ENCODE results near the gene CENPN. TPM values are rescaled to one million over a fixed set of nuclear protein-coding genes. Genes with fewer than 3 reads are reported as not detected.

CENPN gene
- total RNA-seq, 5 donors from 2014 or later (not counting 1 experiment from before 2014, with no cell fraction given) = 1.3 to 9.0 (median 2.8) TPM

DNA sequence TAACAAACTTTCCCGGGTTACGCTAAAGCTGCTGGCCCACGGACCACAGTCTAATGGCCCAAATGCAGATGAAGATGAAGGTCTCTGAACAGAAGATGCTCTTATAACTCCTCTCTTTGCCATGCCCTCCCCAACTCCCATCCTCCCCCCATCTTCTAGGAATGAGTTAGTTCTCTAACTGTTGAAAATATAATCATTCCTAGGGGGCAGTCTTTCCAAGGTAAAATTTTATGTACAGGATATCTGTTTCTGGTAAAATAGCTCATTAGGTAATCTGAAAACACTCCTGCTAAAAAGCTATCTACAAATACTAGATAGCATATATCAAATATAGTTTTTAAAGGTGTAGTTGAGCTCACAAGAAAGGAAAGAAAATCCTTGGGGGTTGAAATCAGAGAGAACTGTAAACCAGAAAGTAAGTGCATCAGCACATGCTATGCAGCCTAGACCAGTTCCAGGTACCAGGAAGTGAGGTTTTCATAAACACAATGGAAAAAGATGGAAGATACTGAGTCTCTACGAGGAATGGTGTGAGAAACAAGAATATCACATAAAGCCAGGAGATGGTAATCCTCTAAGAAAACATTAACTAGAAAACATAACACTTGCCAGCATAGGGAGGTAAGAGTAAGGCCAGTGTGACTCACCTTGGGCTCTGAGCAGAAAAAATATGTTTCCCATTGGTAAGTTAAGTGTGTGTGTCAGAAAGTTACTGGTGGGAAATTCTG lies 38.5 kb upstream of the CENPN start:
- WGBS (ENCODE audit: insufficient coverage) = 100% methylated on average over 1 of the region's 4 CpGs
- Mint-ChIP-seq H3K4me3 (no peak overlapping the region), H3K4me1 (peaks cover 2 to 9% (median 7%) of the 10 kb centered on the region in 3 donors), H3K27ac (peak overlapping the region in 1 of 2 donors; percentile 53), H3K27me3 (no peaks in the 10 kb centered on the region), H3K36me3 (peaks cover 21% of the 10 kb centered on the region), H3K9me3 (no peaks in the 10 kb centered on the region)
- no peak overlapping the region for H3K4me3 ChIP-seq (ENCODE audit: control insufficient read depth in 1 of 2, extremely low read depth in 1 of 2, low read length in 1 of 2)
- no peak overlapping the region for H3K27ac ChIP-seq (ENCODE audit: low read length)
- no peaks in the 10 kb centered on the region for H3K4me1 ChIP-seq (ENCODE audit: control insufficient read depth in 1 of 2, extremely low read depth in 1 of 2, insufficient read depth in 2 of 2, low read length in 2 of 2)
- DNase-seq (no peak), ATAC-seq (replicated peaks in 1 of 4) (no peak)
- H3K9me3 ChIP-seq = no peaks in the 10 kb centered on the region
- peaks cover 0 to 3% of the 10 kb centered on the region in 2 donors for H3K36me3 ChIP-seq (ENCODE audit: control insufficient read depth in 2 of 2, extremely low read depth in 1 of 2, insufficient read depth in 1 of 2, low read length in 1 of 2)
- H3K27me3 ChIP-seq (replicated peaks in 1 of 2; ENCODE audit: control insufficient read depth in 2 of 2, extremely low read depth in 1 of 2, insufficient read depth in 2 of 2, low read length in 1 of 2) = no peaks in the 10 kb centered on the region
- CTCF ChIA-PET = interaction anchor here in 1 of 2 donors (0.6 to 0.7 kb wide), 2 partner anchors 276 to 386 kb away, joined by 3 to 6 read pairs; no protein-coding TSS in a partner anchor
- POLR2A ChIA-PET = interaction anchor here in 1 of 2 donors (0.6 kb wide), 1 partner anchor 9 kb away, joined by 3 read pairs; no protein-coding TSS in a partner anchor

DNA sequence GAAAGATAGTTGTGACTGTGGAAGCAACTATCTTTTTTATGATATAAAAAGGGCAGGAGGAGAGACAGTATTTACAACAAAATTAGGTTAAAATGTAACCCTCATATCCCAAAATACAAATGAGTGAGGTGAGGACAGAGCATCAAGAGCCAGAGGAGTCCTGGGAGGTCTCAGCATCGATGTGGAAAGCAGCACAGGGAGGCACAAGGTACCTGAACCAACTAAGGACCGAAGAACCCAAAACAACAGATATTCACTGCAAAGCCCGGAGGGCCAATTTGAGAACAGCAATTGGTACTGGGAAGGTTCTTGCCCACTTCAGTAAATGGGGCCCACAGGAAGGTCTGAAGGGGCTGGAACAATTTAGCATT lies 37.9 kb upstream of the CENPN start:
- H3K27ac ChIP-seq (ENCODE audit: low read length) = no peak overlapping the region
- DNase-seq (no peak), ATAC-seq (replicated peaks in 1 of 4) (no peak)
- no peak overlapping the region for H3K4me3 Mint-ChIP-seq
- no peaks in the 10 kb centered on the region for H3K27me3 ChIP-seq (replicated peaks in 1 of 2; ENCODE audit: control insufficient read depth in 2 of 2, extremely low read depth in 1 of 2, insufficient read depth in 2 of 2, low read length in 1 of 2)
- POLR2A ChIA-PET = no interaction called here
- no peak overlapping the region for H3K4me3 ChIP-seq (ENCODE audit: control insufficient read depth in 1 of 2, extremely low read depth in 1 of 2, low read length in 1 of 2)
- H3K9me3 ChIP-seq = no peaks in the 10 kb centered on the region
- no peaks in the 10 kb centered on the region for H3K9me3 Mint-ChIP-seq
- peaks cover 26% of the 10 kb centered on the region for H3K36me3 Mint-ChIP-seq
- no peak overlapping the region for H3K27ac Mint-ChIP-seq
- 100% methylated on average over 3 of the region's 3 CpGs for WGBS (ENCODE audit: insufficient coverage)
- no peaks in the 10 kb centered on the region for H3K27me3 Mint-ChIP-seq
- no peaks in the 10 kb centered on the region for H3K4me1 ChIP-seq (ENCODE audit: control insufficient read depth in 1 of 2, extremely low read depth in 1 of 2, insufficient read depth in 2 of 2, low read length in 2 of 2)
- peaks cover 2 to 9% (median 7%) of the 10 kb centered on the region in 3 donors for H3K4me1 Mint-ChIP-seq
- H3K36me3 ChIP-seq (ENCODE audit: control insufficient read depth in 2 of 2, extremely low read depth in 1 of 2, insufficient read depth in 1 of 2, low read length in 1 of 2) = peaks cover 0 to 3% of the 10 kb centered on the region in 2 donors
- CTCF ChIA-PET = no interaction called here

GRCh38 chr16:80971819-80972218 lies 35.2 kb upstream of the CENPN start:
- Histone ChIP-seq H3K36me3 (ENCODE audit: control insufficient read depth in 2 of 2, extremely low read depth in 1 of 2, insufficient read depth in 1 of 2, low read length in 1 of 2) (peaks cover 0 to 5% of the 10 kb centered on the region in 2 donors), H3K27ac (ENCODE audit: low read length) (no peak overlapping the region), H3K27me3 (replicated peaks in 1 of 2; ENCODE audit: control insufficient read depth in 2 of 2, extremely low read depth in 1 of 2, insufficient read depth in 2 of 2, low read length in 1 of 2) (no peaks in the 10 kb centered on the region), H3K4me3 (ENCODE audit: control insufficient read depth in 1 of 2, extremely low read depth in 1 of 2, low read length in 1 of 2) (no peak overlapping the region), H3K9me3 (no peaks in the 10 kb centered on the region), H3K4me1 (ENCODE audit: control insufficient read depth in 1 of 2, extremely low read depth in 1 of 2, insufficient read depth in 2 of 2, low read length in 2 of 2) (no peaks in the 10 kb centered on the region)
- CTCF ChIA-PET = interaction anchor here in 1 of 2 donors (0.6 kb wide), 1 partner anchor 1343 kb away, joined by 3 read pairs; no protein-coding TSS in a partner anchor
- no peak overlapping the region for H3K27ac Mint-ChIP-seq
- no peak for ATAC-seq (replicated peaks in 1 of 4)
- H3K27me3 Mint-ChIP-seq = no peaks in the 10 kb centered on the region
- DNase-seq = no peak
- H3K9me3 Mint-ChIP-seq = no peaks in the 10 kb centered on the region
- no peak overlapping the region for H3K4me3 Mint-ChIP-seq
- peaks cover 0 to 9% (median 0%) of the 10 kb centered on the region in 3 donors for H3K4me1 Mint-ChIP-seq
- H3K36me3 Mint-ChIP-seq = peaks cover 35% of the 10 kb centered on the region
- POLR2A ChIA-PET = interaction anchor here in 1 of 2 donors (0.6 kb wide), 1 partner anchor 14 kb away, joined by 5 read pairs; no protein-coding TSS in a partner anchor
- 44% methylated on average over 1 of the region's 2 CpGs for WGBS (ENCODE audit: insufficient coverage)

GRCh38 chr16:80972611-80973010 lies 34.4 kb upstream of the CENPN start:
- CTCF ChIA-PET = no interaction called here
- H3K4me3 ChIP-seq (ENCODE audit: control insufficient read depth in 1 of 2, extremely low read depth in 1 of 2, low read length in 1 of 2) = no peak overlapping the region
- H3K4me1 ChIP-seq (ENCODE audit: control insufficient read depth in 1 of 2, extremely low read depth in 1 of 2, insufficient read depth in 2 of 2, low read length in 2 of 2) = no peaks in the 10 kb centered on the region
- Mint-ChIP-seq H3K27ac (no peak overlapping the region), H3K4me1 (peaks cover 0 to 9% (median 0%) of the 10 kb centered on the region in 3 donors), H3K36me3 (peaks cover 40% of the 10 kb centered on the region), H3K4me3 (no peak overlapping the region), H3K9me3 (no peaks in the 10 kb centered on the region), H3K27me3 (no peaks in the 10 kb centered on the region)
- no peak for ATAC-seq (replicated peaks in 1 of 4)
- POLR2A ChIA-PET = no interaction called here
- peaks cover 0 to 7% of the 10 kb centered on the region in 2 donors for H3K36me3 ChIP-seq (ENCODE audit: control insufficient read depth in 2 of 2, extremely low read depth in 1 of 2, insufficient read depth in 1 of 2, low read length in 1 of 2)
- no peaks in the 10 kb centered on the region for H3K27me3 ChIP-seq (replicated peaks in 1 of 2; ENCODE audit: control insufficient read depth in 2 of 2, extremely low read depth in 1 of 2, insufficient read depth in 2 of 2, low read length in 1 of 2)
- no peak for DNase-seq
- H3K27ac ChIP-seq (ENCODE audit: low read length) = no peak overlapping the region
- no peaks in the 10 kb centered on the region for H3K9me3 ChIP-seq
- 100% methylated on average over 2 of the region's 4 CpGs for WGBS (ENCODE audit: insufficient coverage)

DNA sequence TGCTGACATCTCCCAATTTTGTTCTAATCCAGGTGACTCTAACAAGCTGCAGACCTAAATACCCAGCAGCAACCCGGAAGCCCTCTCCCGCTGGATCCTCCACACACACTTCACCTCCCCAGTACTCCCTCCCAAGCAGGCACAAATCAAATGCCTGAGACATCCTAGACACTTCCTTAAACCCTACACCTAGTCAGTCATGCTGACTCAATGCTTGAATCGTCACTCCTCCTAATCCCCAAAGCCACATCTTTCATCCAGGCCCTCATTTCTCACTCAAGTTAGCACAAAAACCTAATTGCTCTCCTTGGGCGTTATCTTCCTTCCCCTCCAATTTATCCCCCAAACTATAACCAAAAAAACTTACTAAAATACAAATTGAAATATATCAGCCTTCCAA lies 33.0 kb upstream of the CENPN start:
- no peak for ATAC-seq (replicated peaks in 1 of 4)
- Mint-ChIP-seq H3K27ac (no peak overlapping the region), H3K4me1 (peaks cover 0 to 9% (median 0%) of the 10 kb centered on the region in 3 donors), H3K9me3 (no peaks in the 10 kb centered on the region), H3K4me3 (no peak overlapping the region), H3K27me3 (no peaks in the 10 kb centered on the region), H3K36me3 (peaks cover 42% of the 10 kb centered on the region)
- Histone ChIP-seq H3K4me1 (ENCODE audit: control insufficient read depth in 1 of 2, extremely low read depth in 1 of 2, insufficient read depth in 2 of 2, low read length in 2 of 2) (no peaks in the 10 kb centered on the region), H3K9me3 (no peaks in the 10 kb centered on the region), H3K4me3 (ENCODE audit: control insufficient read depth in 1 of 2, extremely low read depth in 1 of 2, low read length in 1 of 2) (no peak overlapping the region), H3K27ac (ENCODE audit: low read length) (no peak overlapping the region), H3K27me3 (replicated peaks in 1 of 2; ENCODE audit: control insufficient read depth in 2 of 2, extremely low read depth in 1 of 2, insufficient read depth in 2 of 2, low read length in 1 of 2) (no peaks in the 10 kb centered on the region), H3K36me3 (ENCODE audit: control insufficient read depth in 2 of 2, extremely low read depth in 1 of 2, insufficient read depth in 1 of 2, low read length in 1 of 2) (peaks cover 0 to 16% of the 10 kb centered on the region in 2 donors)
- POLR2A ChIA-PET = interaction anchor here (0.5 to 1.4 kb wide), 2 partner anchors 28 to 75 kb away, joined by 4 to 5 read pairs; no protein-coding TSS in a partner anchor
- no peak for DNase-seq
- CTCF ChIA-PET = no interaction called here
- 97% methylated on average over 2 of the region's 4 CpGs for WGBS (ENCODE audit: insufficient coverage)

DNA sequence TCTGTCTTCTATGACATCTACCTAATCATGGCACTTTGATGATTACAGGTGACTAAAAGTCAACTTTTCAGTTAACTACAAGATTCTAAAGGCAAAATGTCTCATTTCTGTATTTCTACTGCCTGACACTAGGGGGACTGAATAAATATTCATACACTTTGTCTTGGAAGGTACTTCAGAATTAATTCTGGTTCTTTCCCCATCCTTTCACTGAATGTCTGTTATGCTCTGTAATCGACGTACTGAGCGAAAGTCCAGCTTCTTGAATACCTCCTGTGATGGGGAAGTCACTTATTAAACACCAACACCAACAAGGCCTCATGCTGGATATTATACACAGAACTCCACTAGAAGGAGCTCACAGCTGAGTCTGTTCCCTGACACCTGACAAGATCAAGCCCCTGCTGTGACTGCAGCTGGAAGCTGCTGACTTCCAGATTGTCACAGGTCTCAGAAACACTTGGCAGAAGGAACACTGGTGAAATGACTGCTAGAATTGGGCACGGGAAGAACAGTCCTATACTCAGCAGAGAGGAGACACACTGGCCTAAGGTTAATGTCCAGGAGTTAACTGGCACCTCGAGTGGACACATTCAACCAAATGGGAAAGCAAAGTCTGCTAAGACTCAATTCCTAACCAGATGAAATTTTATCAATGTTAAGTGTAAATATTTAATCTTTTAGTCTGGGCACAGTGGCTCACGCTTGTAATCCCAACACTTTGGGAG lies 32.2 kb upstream of the CENPN start:
- H3K27me3 ChIP-seq (replicated peaks in 1 of 2; ENCODE audit: control insufficient read depth in 2 of 2, extremely low read depth in 1 of 2, insufficient read depth in 2 of 2, low read length in 1 of 2) = no peaks in the 10 kb centered on the region
- H3K4me3 ChIP-seq (ENCODE audit: control insufficient read depth in 1 of 2, extremely low read depth in 1 of 2, low read length in 1 of 2) = no peak overlapping the region
- ATAC-seq (replicated peaks in 1 of 4) (no peak), DNase-seq (peak in 1 of 35 experiments; percentile 8)
- no peaks in the 10 kb centered on the region for H3K9me3 Mint-ChIP-seq
- H3K27me3 Mint-ChIP-seq = no peaks in the 10 kb centered on the region
- no peak overlapping the region for H3K27ac Mint-ChIP-seq
- H3K4me3 Mint-ChIP-seq = no peak overlapping the region
- no peaks in the 10 kb centered on the region for H3K9me3 ChIP-seq
- H3K36me3 Mint-ChIP-seq = peaks cover 38% of the 10 kb centered on the region
- peaks cover 0 to 22% of the 10 kb centered on the region in 2 donors for H3K36me3 ChIP-seq (ENCODE audit: control insufficient read depth in 2 of 2, extremely low read depth in 1 of 2, insufficient read depth in 1 of 2, low read length in 1 of 2)
- POLR2A ChIA-PET = interaction anchor here in 1 of 2 donors (0.6 to 1.4 kb wide), 2 partner anchors 27 to 611 kb away, joined by 4 to 13 read pairs; no protein-coding TSS in a partner anchor
- H3K4me1 ChIP-seq (ENCODE audit: control insufficient read depth in 1 of 2, extremely low read depth in 1 of 2, insufficient read depth in 2 of 2, low read length in 2 of 2) = no peaks in the 10 kb centered on the region
- 83% methylated on average over 4 of the region's 6 CpGs for WGBS (ENCODE audit: insufficient coverage)
- peaks cover 0 to 9% (median 0%) of the 10 kb centered on the region in 3 donors for H3K4me1 Mint-ChIP-seq
- no peak overlapping the region for H3K27ac ChIP-seq (ENCODE audit: low read length)
- CTCF ChIA-PET = interaction anchor here in 1 of 2 donors (0.9 kb wide), 1 partner anchor 13 kb away, joined by 4 read pairs; no protein-coding TSS in a partner anchor

Measured in T-cell (primary cell).